Stimulated activated CD4-positive, alpha-beta T cell treated with anti-CD3 and anti-CD28 coated beads, TNF-alpha, amount 100 ng/mL, for 4 hours (primary cell): ENCODE data around the gene ADAT1.
"Not testable (repeated sequence)": the region's sequence is repeated elsewhere in the genome, so short reads cannot be mapped to it uniquely, and the experiment has no call there.

Source experiments
- DNase-seq, 3 experiments: peaks; one replicate each; pipeline ENCODE4 v3.0.0-alpha.2; 2020; ENCODE audit warnings: low read depth in 3 of 3

The ADAT1 gene

DNA sequence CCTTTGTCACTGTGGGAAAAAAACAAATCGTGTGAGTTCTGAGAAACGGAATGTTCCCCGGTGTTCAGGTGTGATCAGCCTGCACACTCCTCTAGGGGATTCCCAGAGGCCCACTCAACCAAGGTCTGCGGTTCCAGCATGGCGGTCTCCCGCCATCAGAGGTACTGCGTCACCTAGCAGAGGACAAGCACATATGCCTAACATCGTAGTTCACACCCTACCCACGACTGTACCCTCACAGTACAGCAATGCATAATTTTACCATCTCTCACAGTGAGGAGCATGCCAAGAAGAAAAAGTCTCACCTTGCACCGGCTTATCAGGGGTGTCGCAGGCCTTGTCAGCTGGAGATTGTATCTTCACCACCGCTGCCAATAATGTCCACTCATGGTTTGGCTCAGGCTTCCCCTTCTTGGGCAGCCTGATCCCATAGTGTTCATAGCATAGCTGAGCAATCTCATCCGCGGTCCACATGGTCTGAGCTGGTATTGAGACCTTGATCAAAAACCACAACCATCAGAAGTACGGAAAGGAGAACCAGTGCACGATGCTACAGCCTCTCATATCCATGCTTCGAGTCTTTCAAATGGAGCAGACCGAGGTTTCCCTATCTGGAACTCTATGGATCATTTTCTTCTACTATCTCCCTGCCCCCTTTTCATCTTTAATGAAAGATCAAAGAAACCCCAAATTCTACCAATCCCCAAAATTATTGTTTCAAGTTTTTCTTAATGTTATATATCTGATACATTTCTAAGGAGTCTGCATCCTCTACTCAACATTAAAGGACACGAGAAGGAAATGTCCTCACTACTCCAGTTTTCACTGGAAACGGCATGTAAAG lies 2.5 kb downstream of the ADAT1 start:
- DNase-seq, result no peak

GRCh38 chr16:75618780-75619179 lies 4.3 kb downstream of the ADAT1 start:
- DNase-seq, result no peak

GRCh38 chr16:75617121-75617520 lies 6.0 kb downstream of the ADAT1 start:
- DNase-seq, result no peak

DNA sequence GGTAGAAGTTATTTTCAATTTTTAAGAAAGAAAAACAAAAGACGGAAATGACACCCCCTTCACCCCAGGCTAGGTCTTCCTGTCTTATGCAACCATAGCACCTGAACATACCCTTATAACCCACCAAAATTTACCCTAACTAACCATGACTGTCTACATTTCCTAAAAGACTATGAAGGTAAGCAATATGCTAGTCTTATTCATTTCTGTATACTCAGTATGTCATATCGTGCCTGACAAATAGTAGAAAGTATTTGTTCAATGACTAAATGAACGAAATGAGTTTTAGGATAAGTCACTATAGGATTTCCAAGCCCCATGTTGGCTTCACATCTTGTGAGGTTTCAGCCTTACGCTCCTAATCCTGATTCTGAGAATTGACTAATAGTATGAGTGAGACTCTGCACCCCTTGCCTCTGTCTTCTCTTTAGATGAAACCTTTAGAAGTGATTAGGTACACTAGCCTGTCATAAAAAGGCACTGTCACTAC lies 6.5 kb downstream of the ADAT1 start:
- DNase-seq, result no peak

DNA sequence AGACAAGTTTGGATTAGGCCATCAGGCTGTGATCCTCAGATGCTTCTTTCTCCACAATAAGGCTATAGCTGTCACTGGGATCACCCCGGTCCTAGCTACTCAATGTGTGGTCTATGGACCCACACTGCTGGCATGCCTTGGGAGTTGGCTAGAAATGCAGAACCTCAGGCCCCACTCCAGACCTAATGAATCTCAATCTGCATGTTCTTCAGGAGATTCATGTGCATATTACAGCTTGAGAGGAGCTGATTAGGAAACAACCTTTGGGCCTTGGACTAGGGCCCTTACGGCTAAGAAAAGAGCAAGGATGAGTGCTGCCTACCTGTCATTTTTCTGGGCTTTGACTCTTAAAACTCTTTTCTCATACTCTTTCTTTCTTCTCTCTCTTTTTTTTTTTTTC lies 7.5 kb downstream of the ADAT1 start:
- no peak for DNase-seq

DNA sequence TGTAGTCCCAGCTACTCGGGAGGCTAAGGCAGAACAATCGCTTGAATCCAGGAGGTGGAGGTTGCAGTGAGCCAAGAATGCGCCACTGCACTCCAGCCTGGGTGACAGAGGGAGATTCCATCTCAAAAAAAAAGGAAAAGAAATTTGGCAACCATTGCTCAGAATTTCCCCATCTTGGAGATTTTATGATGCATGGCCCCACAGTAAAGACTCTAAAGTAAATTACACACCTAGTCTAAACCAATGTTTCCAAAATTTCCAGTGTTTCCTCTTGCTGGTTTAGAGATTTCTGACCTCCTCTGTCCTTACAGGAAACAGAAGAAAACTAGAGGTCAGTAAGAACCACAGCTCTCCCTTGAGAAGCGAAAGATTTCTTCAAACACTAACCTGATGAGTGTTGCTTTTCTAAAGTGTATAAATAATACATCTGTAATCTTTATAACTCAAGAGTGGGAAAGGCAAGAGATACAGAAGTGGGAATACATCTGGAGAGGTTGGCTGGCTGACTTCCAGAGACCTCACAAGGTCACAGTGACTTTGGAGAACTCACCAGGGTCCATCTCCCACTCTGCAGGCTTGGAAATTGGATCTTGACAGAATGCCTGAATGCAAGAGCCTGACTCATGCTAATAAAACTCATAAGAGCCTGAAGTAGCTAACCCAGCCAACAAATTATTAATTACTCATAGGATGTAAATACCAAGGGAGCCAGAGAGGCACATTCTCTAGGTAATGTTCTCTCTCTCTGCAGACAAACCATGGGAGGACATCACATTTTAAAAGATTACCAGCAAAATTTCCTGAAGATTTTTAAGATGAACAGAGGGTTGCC lies 8.8 kb downstream of the ADAT1 start:
- no peak for DNase-seq

DNA sequence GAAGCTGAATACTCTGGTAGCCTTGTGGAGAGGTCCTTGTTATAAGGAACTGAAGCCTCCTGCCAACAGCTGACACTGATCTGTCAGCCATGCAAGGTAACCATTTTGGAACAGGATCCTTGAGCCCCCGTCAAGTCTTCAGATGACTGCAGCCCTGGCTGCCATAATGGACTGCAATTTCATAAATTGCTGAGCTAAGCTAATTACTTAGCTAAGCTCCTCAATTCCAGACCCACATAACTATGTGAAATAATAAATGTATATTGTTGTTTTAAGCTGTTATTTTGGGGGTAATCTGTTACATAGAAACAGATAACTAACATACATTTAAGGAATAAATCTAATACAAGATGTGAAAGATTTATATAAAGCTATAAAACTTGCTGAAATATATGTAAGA lies 16.6 kb downstream of the ADAT1 start:
- no peak for DNase-seq

DNA sequence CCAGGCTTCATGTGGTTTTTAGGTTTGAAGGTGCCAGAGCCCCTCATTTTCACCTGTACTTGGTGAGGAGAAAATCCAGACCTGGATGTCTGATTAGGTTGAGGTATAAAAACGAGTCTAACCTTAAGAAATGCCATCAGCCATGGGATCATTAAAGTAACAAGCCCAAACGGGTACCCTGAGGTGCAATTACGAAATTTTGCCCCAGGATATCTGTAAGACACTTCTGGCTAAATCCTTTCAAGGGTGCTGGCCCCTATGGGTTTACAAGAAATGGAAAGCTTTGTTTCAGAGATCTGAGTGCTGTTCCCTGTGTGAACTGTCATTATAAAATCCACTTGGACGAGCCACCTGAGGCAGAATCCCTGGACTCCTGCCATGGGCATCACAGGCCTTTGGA lies 19.8 kb downstream of the ADAT1 start:
- DNase-seq, result no peak

DNA sequence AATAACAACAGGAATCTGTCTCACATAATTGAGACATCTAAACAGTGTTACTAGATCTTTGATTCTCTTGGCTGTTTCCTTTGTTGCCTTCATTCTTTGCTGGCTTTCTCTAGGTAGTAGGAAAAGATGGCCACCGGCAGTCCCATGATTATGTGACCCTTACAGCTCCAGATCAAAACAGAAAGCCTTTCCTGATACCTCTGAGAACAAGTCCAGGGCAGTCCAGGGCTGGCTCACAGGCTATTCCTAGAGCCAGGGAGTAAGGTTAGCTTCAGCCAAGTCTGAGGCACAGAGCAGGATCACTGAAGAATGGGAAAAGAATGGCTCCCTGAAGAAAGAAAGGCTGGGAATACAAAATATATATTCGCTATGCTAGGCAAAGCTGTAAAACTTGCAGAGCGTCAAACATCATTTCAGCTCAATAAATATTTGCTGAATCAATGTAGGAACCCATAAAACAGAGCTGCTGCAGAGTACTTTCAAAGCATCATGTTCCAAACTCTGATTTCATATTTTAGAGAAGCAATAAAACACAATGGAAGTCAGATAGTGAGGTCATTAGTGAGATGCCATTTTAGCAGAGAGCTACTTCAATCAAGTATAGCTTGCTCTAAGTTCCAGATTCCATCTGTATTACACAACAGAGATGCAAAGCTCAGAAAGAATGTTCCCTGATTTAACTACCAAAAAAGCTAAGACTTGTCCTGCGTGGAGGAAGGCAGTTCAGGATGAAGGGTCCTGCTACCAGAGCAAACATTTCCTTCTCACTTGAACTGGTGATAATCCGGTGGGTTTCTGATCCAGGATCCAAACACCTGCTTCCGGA lies 23.4 kb downstream of the ADAT1 start:
- no peak for DNase-seq

DNA sequence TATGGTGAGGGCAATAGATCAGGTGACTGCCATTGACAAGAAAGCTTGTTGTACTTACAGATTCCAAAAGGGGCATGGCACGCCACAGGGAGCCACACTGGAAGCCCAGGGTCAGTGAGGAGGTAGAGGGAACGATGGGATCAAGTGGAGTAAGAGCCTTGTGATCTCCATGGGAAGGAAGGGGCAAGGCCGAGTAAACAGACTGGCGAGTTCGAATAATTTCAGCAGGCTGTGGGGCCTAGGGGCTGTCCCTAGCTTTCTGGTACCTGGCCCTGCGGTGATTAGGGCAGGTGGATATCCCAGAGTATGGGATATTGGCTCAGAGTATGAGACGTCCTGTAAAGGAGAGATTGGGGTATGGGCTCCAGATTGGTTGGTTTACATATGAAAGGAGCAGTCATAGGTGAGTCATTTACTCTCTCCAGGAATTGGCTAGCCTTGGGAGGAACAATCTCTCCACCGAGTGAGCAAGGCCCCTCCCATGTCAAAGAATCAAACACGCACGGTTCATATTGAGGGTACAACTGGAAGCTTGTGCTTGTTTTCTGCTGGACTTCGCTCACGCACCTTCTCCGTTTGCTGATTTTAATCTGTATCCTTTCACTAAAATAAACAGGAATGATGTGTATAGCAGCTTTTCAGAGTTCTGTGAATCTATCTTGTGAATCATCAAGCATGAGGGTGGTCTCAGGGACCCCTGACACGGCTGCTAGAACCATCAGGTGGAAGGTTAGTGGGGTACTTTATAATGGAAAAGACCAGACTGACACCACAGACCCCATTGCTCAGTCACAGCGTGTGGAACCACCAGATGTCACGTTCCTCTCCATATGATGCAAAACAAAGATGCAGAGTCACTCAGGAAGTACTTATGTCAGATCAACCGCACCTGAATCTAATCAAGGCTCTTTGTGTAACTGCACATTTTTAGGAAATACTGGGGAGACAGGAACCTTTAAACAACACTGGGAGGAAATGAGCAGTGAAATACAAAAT lies 29.0 kb downstream of the ADAT1 start:
- DNase-seq, result no peak

GRCh38 chr16:75593308-75593707 lies 29.8 kb downstream of the ADAT1 start:
- no peak for DNase-seq

- not testable (repeated sequence) for DNase-seq
These were observed 31.2 kb downstream of the ADAT1 start for GRCh38 chr16:75591927-75592326.

- DNase-seq, result no peak
These were observed 31.9 kb downstream of the ADAT1 start for GRCh38 chr16:75590920-75591843.

DNA sequence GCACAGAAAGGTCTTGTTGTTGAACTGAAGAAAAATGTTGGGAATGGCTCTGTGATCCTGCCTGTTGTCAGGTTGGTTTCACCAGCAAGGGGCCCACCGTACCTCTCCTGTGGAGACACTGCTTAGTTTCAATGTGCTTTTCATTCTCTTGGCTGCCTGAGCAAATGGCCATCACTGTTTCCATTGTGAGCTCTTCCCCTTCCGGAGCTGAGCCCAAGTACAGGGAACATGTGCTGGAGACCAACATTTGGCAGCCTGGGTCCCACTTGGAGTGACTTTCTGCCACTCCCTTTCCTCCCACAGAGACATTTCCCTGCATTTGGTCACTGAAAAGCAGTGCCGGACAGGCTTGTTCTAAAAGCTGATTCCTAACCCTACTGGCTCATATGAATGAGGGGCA lies 33.8 kb downstream of the ADAT1 start:
- DNase-seq, result no peak

GRCh38 chr16:75588716-75589115 lies 34.4 kb downstream of the ADAT1 start:
- DNase-seq, result no peak

GRCh38 chr16:75584108-75584507 lies 39.0 kb downstream of the ADAT1 start:
- DNase-seq, result no peak

GRCh38 chr16:75579281-75579834 lies 43.7 kb downstream of the ADAT1 start:
- no peak for DNase-seq

DNA sequence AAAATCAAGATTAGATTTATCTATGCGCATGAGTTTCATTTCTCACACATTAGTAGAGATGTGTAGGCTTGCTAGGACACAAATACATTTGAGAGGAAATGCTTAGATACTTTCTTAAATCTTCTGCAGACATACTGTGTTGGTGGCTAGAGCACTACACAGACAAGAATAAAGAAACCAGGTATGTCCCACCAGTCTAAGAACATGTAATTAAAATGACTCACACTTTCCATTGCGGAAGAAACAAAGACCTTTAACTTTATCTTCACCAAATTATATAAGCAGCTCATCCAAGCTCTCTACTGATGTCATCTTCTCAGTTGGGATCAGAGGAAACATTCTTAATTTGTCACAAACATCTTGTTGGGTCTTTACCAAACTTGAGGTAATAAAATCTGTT lies 44.4 kb downstream of the ADAT1 start:
- no peak for DNase-seq

DNA sequence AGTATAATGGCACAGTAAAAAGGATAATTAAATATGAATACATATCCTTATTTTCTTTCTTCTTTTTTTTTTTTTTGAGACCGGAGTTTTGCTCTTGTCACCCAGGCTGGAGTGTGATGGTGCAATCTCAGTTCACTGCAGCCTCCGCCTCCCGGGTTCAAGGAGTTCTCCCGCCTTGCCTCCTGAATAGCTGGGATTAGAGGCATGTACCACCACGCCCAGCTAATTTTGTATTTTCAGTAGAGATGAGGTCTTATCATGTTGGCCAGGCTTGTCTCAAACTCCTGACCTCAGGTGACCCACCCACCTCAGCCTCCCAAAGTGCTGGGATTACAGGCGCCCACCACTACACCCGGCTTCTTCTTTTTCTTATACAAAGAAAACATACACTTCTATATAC lies 44.9 kb downstream of the ADAT1 start:
- DNase-seq, result no peak
